GM21529 (cell line): ENCODE measurements around the gene FSIP1.

Source experiments
- ATAC-seq: cut with Tn5 transposase; IDR thresholded peaks from one replicate; pipeline ENCODE4 v1.9.1; 2021; ENCODE audit not compliant: unreplicated experiment

Gene FSIP1

DNA sequence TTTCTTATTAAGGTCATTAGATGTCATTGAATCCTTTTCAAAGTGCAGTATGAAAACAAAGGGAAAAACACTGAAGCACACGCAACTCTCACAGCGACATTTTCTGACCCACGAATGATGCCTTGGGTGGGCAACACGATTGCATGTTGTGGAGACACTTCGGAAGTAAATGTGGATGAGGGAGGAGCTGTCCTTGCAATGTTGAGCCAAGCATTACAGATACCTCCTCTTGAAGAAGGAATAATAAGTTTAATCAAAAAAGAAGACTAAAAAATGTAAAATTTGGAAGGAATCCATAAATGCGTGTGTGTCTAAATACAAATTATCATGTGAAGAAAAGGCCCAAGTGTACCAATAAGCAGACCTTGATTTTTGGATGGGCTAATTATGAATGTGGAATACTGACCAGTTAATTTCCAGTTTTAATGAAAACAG, 184.9 kb downstream of the FSIP1 start:
- ATAC-seq = no peak

DNA sequence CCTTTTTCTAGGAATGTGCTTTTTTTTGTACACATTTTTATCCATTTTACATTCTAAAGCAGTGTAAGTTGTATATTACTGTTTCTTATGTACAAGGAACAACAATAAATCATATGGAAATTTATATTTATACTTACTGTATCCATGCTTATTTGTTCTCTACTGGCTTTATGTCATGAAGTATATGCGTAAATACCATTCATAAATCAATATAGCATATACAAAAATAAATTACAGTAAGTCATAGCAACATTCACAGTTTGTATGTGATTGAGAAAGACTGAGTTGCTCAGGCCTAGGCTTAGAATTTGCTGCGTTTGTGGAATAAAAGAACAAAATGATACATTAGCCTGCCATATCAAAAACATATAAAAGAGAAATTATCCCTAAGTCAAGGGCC, 185.3 kb downstream of the FSIP1 start:
- no peak for ATAC-seq

DNA sequence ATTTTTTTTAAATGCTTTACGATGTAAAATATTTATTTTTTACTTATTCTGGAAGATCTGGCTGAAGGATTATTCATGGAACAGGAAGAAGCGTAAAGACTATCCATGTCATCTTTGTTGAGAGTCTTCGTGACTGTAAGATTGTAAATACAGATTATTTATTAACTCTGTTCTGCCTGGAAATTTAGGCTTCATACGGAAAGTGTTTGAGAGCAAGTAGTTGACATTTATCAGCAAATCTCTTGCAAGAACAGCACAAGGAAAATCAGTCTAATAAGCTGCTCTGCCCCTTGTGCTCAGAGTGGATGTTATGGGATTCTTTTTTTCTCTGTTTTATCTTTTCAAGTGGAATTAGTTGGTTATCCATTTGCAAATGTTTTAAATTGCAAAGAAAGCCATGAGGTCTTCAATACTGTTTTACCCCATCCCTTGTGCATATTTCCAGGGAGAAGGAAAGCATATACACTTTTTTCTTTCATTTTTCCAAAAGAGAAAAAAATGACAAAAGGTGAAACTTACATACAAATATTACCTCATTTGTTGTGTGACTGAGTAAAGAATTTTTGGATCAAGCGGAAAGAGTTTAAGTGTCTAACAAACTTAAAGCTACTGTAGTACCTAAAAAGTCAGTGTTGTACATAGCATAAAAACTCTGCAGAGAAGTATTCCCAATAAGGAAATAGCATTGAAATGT, 186.1 kb downstream of the FSIP1 start:
- no peak for ATAC-seq

DNA sequence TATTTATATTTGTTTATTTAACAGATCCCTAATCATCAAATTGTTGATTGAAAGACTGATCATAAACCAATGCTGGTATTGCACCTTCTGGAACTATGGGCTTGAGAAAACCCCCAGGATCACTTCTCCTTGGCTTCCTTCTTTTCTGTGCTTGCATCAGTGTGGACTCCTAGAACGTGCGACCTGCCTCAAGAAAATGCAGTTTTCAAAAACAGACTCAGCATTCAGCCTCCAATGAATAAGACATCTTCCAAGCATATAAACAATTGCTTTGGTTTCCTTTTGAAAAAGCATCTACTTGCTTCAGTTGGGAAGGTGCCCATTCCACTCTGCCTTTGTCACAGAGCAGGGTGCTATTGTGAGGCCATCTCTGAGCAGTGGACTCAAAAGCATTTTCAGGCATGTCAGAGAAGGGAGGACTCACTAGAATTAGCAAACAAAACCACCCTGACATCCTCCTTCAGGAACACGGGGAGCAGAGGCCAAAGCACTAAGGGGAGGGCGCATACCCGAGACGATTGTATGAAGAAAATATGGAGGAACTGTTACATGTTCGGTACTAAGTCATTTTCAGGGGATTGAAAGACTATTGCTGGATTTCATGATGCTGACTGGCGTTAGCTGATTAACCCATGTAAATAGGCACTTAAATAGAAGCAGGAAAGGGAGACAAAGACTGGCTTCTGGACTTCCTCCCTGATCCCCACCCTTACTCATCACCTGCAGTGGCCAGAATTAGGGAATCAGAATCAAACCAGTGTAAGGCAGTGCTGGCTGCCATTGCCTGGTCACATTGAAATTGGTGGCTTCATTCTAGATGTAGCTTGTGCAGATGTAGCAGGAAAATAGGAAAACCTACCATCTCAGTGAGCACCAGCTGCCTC, 187.1 kb downstream of the FSIP1 start:
- ATAC-seq = no peak

DNA sequence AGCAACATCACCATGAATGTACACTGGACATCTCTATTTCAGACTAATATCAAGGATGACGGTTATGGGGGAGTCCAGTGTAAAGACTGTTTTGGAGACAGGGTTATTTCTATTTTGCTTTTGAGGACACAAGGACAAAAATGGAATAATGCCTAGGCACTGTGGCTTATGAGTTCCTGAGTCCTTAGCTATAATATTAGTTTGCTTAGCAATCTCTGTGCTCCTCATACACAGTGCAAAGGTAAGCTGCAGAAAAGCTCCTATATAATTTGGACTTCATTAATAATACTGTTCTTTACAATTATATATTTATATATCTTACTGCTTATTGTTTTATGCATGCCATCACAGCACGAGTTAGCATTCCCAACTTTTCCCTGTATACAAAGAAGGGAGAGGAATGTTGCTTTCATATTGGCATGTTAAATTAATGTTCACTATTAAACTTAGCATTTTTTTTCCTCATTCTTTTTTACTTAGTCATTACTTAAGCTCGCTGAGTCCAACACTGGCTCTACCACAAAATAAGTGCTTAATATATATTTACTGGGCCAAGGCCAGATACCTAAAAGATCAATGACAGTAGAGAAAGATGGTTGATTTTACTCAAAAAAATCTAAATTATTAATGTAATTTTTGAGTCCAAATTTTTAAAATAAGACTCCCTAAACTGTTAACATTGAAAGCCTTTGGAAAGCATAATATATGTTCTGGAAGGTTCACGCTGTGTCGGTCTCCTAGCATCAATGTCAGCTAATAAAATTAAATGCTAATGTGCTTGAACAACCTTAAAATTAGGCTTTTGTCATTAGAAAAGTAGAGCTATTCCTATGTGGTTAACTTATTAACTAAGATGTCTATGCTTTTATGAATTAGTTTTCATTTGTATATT, 187.9 kb downstream of the FSIP1 start:
- ATAC-seq = no peak

DNA sequence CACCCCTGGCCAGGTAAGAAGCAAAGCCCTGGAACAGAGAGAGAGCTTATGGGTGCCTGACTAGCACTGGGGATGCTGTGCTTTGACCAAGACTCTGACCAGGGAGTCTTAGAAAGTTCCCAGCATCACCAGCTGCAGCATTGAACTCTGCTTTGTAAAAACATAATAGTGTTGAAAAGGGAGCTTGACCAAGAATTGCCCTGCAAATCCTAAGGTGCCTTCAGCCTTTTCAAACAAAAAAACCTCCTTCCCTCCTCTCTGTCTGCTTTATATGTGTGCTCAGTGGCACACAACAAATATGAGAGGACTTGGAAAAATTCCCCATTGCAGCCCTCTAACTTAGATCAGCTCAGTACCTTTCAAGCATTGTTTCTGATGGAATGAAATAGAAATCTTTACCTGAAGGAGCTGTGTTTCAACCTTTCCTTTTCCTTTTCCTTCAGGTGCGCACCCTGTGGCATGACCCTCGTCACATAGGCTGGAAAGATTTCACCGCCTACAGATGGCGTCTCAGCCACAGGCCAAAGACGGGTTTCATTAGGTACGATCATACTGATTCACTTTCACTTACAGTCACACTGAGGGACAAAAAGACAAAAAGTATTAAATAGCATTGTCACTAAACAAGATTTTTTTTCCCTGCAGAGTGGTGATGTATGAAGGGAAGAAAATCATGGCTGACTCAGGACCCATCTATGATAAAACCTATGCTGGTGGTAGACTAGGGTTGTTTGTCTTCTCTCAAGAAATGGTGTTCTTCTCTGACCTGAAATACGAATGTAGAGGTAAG, 188.8 kb downstream of the FSIP1 start:
- ATAC-seq = no peak

DNA sequence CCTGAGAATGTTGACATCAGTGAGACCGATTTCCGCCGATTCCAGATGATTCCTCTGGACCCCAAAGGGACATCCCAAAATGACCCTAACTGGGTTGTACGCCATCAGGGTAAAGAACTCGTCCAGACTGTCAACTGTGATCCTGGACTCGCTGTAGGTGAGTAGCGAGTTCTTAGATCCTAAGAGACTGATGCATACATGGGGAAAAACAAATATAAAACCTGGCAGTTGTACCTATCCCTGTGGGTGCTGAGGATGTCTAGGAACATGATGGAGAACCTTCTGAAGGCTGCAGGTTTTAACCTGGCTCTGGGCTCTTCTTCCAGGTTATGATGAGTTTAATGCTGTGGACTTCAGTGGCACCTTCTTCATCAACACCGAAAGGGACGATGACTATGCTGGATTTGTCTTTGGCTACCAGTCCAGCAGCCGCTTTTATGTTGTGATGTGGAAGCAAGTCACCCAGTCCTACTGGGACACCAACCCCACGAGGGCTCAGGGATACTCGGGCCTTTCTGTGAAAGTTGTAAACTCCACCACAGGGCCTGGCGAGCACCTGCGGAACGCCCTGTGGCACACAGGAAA, 189.5 kb downstream of the FSIP1 start:
- no peak for ATAC-seq

DNA sequence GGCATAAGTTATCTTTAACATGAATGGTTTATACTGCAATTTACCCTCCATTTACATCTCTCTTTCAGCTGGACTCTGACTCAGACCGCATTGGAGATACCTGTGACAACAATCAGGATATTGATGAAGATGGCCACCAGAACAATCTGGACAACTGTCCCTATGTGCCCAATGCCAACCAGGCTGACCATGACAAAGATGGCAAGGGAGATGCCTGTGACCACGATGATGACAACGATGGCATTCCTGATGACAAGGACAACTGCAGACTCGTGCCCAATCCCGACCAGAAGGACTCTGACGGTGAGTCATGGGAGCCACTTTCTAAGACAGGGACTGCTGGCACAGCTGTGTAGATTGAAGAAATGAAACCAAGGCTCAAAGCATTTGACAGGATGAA, 190.1 kb downstream of the FSIP1 start:
- no peak for ATAC-seq

DNA sequence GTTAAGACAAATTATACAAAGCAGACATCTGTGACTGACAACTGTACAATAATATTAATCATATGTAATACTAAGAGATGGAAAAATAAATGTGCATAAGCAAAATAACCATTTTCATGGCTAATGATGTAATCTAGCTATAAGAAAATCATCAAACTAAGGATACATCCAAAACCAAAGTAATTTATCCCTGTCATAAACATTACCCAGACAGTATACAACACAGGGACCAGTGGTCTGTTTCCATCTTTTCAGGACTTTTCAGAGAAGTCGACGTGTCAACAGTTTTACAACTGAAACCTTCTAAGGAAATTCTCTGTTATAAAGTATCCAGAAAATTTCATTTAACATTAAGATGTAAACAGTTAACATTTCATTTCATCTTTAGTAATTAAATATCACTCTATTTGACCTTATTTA, 190.7 kb downstream of the FSIP1 start:
- ATAC-seq = no peak

DNA sequence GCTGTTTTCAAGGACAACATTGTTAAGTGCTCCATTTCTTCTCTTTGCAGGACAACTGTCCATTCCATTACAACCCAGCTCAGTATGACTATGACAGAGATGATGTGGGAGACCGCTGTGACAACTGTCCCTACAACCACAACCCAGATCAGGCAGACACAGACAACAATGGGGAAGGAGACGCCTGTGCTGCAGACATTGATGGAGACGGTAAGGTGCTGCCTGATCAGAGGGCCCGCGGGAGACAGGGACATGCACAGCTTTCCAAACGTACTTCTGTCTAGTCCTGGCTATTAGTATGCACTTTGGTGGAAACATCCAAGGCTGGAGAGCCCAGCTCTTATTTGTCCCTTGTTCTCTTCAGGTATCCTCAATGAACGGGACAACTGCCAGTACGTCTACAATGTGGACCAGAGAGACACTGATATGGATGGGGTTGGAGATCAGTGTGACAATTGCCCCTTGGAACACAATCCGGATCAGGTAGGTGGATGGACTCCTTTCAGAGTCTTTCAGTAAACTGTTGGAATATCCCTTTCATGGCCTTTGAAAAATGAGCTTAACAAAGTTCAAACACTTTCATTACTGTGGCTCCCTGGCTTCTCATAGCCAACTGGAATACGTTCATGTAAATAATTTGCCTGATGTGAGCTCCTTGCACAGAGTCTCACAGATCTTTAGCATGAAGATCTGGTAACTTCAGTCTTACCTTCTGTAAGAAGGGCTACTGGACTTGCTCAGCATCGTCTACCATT, 191.3 kb downstream of the FSIP1 start:
- ATAC-seq = no peak

DNA sequence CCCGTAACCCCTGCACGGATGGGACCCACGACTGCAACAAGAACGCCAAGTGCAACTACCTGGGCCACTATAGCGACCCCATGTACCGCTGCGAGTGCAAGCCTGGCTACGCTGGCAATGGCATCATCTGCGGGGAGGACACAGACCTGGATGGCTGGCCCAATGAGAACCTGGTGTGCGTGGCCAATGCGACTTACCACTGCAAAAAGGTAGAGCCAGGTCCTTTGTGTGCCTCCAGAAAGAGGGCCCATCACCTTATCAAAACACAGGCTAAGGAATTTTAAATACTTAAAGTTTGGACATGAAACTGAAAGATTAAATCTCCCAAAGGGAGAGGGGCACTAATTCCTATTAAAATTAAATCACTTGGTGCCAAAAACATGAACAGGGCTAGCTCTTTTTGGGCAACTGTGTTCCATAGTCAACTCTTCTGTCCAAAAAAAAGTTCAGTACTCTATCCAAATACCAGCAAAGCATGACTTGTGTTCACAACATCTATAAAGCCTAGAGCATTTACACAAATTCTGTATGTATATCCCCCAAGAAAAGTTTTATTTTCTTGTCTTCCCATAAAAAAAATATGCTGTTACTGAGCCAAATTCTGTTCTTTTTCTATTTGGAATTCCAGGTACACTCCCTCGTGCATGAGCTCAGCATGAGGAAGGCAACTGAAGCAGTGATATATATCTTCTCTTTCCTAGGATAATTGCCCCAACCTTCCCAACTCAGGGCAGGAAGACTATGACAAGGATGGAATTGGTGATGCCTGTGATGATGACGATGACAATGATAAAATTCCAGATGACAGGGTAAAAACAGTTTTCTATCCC, 192.6 kb downstream of the FSIP1 start:
- ATAC-seq = no peak

DNA sequence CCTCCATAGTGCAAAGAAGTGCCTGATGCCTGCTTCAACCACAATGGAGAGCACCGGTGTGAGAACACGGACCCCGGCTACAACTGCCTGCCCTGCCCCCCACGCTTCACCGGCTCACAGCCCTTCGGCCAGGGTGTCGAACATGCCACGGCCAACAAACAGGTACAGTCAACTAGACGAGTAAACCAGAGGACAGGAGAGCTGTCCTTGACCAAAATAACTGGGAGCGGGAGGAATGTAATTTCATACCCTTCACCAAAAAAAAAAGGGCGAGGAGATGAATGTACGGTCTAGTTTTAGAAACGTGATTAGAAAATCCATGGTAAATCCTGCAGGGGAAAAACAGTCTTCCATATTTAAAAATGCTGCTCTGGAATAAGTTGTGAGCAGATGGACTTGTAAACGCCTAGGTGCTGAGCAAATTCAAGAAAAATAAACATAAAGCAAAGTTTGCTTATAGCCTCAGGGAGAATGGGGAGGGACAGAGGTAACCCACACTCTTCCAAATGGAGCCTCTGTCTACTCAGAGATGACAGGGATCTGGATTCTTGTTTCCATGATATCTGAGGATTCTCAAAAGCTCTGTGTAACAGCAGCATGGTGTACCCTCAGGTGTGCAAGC, 193.3 kb downstream of the FSIP1 start:
- ATAC-seq = no peak

DNA sequence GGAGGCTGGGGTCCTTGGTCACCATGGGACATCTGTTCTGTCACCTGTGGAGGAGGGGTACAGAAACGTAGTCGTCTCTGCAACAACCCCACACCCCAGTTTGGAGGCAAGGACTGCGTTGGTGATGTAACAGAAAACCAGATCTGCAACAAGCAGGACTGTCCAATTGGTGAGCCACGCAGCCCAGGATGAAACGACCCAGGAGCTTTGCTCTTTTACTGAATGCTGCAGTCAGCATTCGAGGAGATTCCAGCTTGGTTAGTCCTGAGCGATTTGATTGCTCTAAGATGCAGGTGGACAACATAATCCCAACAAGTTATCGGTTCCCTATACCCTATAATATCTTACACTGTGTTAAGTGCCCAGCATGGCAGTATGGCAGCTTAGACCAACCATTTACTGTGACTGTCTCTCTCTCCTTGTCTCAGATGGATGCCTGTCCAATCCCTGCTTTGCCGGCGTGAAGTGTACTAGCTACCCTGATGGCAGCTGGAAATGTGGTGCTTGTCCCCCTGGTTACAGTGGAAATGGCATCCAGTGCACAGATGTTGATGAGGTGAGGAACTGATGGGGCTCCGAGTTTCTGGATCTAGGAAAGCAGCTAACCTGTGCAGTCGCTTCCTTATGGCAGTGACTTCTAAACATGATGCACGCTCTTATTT, 194.0 kb downstream of the FSIP1 start:
- no peak for ATAC-seq

DNA sequence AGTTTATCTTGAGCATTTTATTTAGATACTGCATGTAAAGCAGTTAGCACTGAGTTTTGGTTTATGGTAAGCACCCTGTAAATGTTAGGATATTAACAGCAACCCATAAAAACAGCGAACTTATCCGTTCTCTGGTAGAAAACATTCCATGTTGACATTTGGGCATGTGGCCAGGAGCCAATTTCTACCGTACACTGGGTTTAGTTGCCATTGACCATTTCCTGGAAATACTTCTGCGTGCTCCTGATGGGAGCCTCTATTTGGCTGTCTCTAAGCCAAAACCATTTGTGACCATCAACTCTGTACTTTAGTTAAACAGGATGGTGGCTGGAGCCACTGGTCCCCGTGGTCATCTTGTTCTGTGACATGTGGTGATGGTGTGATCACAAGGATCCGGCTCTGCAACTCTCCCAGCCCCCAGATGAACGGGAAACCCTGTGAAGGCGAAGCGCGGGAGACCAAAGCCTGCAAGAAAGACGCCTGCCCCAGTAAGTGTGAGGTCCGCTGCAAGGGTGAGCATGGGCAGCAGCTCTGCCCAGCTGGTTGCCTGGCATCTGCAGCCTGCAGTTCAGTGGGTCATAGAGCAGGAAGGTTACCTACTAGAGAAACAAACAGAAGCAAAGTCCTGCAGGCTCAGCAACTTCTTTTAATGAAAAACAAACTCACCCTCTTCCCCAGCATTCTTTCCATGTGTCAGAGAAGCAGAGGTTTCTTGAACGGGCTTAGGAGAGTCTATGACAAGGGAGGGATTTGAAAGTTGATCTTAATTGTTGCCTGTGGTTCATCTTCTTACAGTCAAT, 194.7 kb downstream of the FSIP1 start:
- no peak for ATAC-seq

DNA sequence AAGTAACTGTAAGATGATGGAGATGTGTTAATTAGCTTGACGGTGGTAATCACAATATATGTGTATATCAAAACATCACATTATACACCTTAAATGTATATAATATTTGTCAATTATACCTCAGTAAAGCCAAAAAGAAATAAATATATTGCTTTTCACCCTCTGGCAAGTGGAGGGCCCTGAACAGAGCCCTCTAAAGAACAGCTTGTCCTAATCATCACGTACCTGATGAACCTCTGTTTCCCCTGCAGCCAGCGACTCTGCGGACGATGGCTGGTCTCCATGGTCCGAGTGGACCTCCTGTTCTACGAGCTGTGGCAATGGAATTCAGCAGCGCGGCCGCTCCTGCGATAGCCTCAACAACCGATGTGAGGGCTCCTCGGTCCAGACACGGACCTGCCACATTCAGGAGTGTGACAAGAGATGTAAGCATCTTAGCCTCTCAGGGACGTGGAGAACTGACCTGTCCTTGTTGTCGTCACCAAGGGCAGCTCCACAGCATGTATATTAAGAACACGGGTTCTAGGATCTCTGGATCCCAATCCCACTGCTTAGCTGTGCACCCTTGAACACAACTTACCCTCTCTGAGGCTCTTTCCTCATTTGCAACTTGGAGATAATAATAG, 195.4 kb downstream of the FSIP1 start:
- ATAC-seq = no peak

DNA sequence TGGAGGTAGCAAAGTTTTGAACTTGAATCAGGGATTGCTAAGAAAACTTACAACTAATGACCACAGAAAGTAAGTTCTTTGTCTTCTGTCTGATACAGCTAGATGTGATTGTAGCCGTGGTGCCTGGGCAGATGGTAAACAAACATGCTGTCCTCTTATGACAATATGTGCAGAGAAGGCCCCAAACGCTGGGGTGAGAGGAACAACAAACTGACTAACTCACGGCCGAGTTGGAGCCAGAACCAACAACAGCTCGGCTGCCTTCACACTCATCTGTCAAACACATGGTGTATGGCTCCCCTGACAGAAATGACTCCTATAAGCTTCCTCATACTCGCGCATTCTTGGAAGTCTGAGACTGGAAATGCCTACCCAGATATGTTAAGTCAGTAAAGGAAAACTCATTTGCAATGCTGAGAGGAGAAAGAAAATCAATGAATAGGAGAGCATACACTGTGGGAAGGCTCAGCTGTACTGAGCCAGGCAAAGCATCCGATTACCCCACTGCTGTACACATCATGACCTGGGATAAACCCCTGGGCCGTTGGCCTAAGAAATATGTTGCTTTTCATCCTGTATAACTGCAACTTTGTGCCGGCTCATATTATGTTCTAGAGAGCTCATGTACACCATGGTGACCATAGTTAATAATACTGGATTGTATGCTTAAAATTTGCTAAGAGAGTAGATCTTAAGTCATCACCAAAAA, 196.1 kb downstream of the FSIP1 start:
- ATAC-seq = no peak
